DOHH2 (cell line): Measurements from ENCODE around the gene CXXC1.
A peak's percentile ranks its signal among the peaks of the same experiment; 100 is the strongest.

Experiments
- H3F3A ChIP-seq: fragments of 200-600 bp; sonication (generic), shearing (Covaris generic); 2 replicates; pipeline ENCODE4 v1.6.0; 2016; ENCODE audit warnings: antibody characterized with exemption, mild to moderate bottlenecking; ENCODE audit not compliant: control insufficient read depth, insufficient read depth
- H3K27ac ChIP-seq: fragments of 200-600 bp; sonication (generic); 2 replicates; pipeline ENCODE4 v1.5.1; 2014; ENCODE audit warnings: low read depth, mild to moderate bottlenecking, low read length, moderate library complexity
- H3K27me3 ChIP-seq: fragments of 200-600 bp; sonication (generic); 2 replicates; pipeline ENCODE4 v1.6.1; 2014; ENCODE audit warnings: mild to moderate bottlenecking, low read length, mixed read lengths; ENCODE audit not compliant: control insufficient read depth
- H3K36me3 ChIP-seq: fragments of 200-600 bp; sonication (generic); 2 replicates; pipeline ENCODE4 v1.6.1; 2014; ENCODE audit warnings: mild to moderate bottlenecking, low read length, moderate library complexity, mixed read lengths; ENCODE audit not compliant: control insufficient read depth
- H3K4me1 ChIP-seq: fragments of 200-600 bp; sonication (generic); 2 replicates; pipeline ENCODE4 v1.6.1; 2014; ENCODE audit warnings: mild to moderate bottlenecking, low read length, mixed read lengths; ENCODE audit not compliant: control insufficient read depth
- H3K4me2 ChIP-seq: fragments of 200-600 bp; sonication (generic); 2 replicates; pipeline ENCODE4 v1.6.0; 2014; ENCODE audit warnings: mild to moderate bottlenecking, low read length, moderate library complexity
- H3K4me3 ChIP-seq: fragments of 200-600 bp; sonication (generic); 2 replicates; pipeline ENCODE4 v1.5.1; 2014; ENCODE audit warnings: mild to moderate bottlenecking, low read length, mixed read lengths
- H3K79me2 ChIP-seq: fragments of 200-600 bp; sonication (generic); 2 replicates; pipeline ENCODE4 v1.6.1; 2014; ENCODE audit warnings: mild to moderate bottlenecking, low read length, mixed read lengths; ENCODE audit not compliant: control insufficient read depth
- H3K9me2 ChIP-seq: fragments of 200-600 bp; sonication (generic); replicated peaks from 2 replicates; pipeline ENCODE4 v1.6.1; 2014; ENCODE audit warnings: mild to moderate bottlenecking, low read length, mixed read lengths; ENCODE audit not compliant: control insufficient read depth
- H3K9me3 ChIP-seq: fragments of 200-600 bp; sonication (generic); 2 replicates; pipeline ENCODE4 v1.6.1; 2014; ENCODE audit warnings: antibody characterized with exemption, low read length, mixed read lengths; ENCODE audit not compliant: control insufficient read depth, insufficient read depth
- H4K20me1 ChIP-seq: fragments of 200-600 bp; sonication (generic); 2 replicates; pipeline ENCODE4 v1.6.0; 2014; ENCODE audit warnings: low read depth, mild to moderate bottlenecking, antibody characterized with exemption, low read length, moderate library complexity; ENCODE audit not compliant: control insufficient read depth, insufficient read depth
- EZH2phosphoT487 ChIP-seq: fragments of 200-600 bp; sonication (generic); IDR thresholded peaks from 2 replicates; pipeline ENCODE4 v1.6.1; 2017; ENCODE audit warnings: borderline replicate concordance, mild to moderate bottlenecking, antibody characterized with exemption, low read length, moderate library complexity, mixed read lengths
- TF ChIP-seq, protein P1 (sequence below): fragments of 200-600 bp; sonication (generic); IDR thresholded peaks from one replicate; pipeline ENCODE4 v1.5.1; 2014; ENCODE audit warnings: antibody characterized with exemption, mild to moderate bottlenecking, low read depth, low read length; ENCODE audit not compliant: poor library complexity, severe bottlenecking

Gene CXXC1

DNA sequence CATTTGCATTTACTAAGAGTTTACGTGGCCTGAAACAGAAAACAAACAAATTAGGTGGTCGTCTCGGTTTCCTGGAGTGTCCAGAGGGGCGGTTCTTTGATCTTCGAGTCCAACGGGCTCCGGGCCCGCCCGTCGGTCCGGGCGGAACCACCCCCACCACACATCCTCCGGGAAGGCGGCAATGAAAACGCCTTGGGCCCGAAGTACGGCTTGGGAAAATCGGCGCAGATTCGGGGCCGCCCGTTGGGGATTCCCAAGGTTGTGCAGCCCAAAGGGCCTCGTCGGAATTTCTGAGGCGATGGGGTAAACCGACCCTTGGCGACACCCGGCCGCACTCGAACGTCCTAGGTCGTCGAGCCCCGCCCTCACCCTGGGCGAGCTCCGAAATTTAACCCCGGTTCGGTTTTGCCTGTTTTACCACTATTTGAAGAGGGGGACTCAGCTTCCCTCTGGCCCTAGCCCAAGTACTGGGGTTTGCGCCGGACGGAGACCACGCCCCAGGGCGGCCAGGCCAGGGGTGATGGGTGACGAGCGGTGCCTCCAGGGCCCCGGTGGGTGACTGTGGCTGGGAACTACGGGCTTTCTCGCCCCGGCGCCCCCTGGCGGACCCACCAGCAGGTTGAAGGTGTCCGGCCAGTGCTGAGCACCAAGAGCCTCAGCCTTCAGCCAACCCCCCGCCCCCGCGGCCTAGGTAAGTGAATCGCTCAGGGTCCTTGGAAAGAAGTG is 19.3 kb downstream of the CXXC1 start:
- Histone ChIP-seq H3K36me3 (peaks cover 50% of the 10 kb centered on the region), H3K9me2 (no peaks in the 10 kb centered on the region), H3K4me2 (peak overlapping the region; percentile 81), H3K79me2 (no peaks in the 10 kb centered on the region), H3K27me3 (0 out of 2 replicates have a peak, but pooled peaks cover 3% of the 10 kb centered on the region), H3K4me3 (peak overlapping the region; percentile 65), H3K27ac (peak overlapping the region; percentile 3; the same call in 1 of the 2 replicates), H3K9me3 (no peaks in the 10 kb centered on the region), H3F3A (peaks cover 13% of the 10 kb centered on the region), H3K4me1 (peaks cover 30% of the 10 kb centered on the region), H4K20me1 (no peaks in the 10 kb centered on the region)
- TF ChIP-seq, protein P1, sequence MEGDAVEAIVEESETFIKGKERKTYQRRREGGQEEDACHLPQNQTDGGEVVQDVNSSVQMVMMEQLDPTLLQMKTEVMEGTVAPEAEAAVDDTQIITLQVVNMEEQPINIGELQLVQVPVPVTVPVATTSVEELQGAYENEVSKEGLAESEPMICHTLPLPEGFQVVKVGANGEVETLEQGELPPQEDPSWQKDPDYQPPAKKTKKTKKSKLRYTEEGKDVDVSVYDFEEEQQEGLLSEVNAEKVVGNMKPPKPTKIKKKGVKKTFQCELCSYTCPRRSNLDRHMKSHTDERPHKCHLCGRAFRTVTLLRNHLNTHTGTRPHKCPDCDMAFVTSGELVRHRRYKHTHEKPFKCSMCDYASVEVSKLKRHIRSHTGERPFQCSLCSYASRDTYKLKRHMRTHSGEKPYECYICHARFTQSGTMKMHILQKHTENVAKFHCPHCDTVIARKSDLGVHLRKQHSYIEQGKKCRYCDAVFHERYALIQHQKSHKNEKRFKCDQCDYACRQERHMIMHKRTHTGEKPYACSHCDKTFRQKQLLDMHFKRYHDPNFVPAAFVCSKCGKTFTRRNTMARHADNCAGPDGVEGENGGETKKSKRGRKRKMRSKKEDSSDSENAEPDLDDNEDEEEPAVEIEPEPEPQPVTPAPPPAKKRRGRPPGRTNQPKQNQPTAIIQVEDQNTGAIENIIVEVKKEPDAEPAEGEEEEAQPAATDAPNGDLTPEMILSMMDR = peak; percentile 82
- TF ChIP-seq EZH2phosphoT487 = no peak

DNA sequence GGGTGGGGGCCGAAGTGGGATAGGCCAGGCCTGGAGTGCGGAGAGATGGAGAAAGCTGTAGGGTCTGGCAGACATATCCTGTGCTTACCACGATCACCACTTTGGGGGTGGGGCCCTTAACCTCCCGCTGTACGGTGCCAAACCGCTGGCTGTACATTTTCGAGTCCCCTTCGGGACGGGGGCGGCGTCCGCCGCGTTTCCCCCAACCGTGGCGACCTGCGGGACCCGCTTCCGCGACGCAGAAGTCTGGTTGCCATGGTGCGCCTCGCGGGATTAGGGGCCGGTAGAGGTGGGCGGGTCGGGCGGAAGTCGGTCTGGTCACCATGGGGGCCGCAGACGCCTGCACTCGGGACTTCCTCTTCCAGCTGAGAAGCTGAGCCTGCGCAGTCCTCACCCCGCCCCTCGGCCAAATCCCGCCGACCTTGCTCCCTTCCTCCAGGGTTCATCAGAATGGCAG is 21.2 kb downstream of the CXXC1 start, which contains the start of gene CFAP53:
TSS of gene CFAP53 (minus strand) at position 248 of the 457 bp plus-strand sequence. CDS start at position 157, 91 bp downstream.
- Histone ChIP-seq H3K27ac (no peak within 1 kb of the TSS), H3K79me2 (no peaks in the 10 kb centered on the region), H3F3A (peaks cover 13% of the 10 kb centered on the region), H4K20me1 (no peaks in the 10 kb centered on the region), H3K4me2 (peak within 1 kb of the TSS; percentile 81), H3K4me1 (peaks cover 30% of the 10 kb centered on the region), H3K27me3 (peaks cover 9% of the 10 kb centered on the region; the same call in 1 of the 2 replicates), H3K36me3 (peaks cover 32% of the 10 kb centered on the region), H3K9me3 (no peaks in the 10 kb centered on the region), H3K9me2 (no peaks in the 10 kb centered on the region), H3K4me3 (peak within 1 kb of the TSS; percentile 76)
- no peak for TF ChIP-seq EZH2phosphoT487
- TF ChIP-seq, protein P1 = no peak

DNA sequence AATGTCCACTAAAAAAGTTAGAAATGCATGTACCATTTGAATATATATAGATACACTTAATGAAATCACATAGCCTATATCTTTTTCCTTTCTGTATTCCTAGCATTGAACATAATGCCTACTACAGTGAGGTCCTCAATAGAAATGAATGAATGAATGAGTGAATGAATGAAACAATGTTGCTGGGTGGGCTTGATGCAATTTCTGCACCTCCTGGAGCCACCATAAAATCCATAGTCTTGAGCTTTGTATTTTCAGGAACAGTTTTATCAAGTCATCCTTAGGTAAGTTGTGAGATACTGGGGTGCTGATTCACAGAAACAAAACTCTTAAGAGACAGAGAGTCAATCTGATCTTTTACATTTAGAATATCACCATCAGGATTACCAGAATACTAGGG is 24.5 kb downstream of the CXXC1 start:
- no peaks in the 10 kb centered on the region for H4K20me1 ChIP-seq
- H3K27ac ChIP-seq = no peak overlapping the region
- no peak overlapping the region for H3K4me3 ChIP-seq
- TF ChIP-seq, protein P1 = no peak
- no peak for TF ChIP-seq EZH2phosphoT487
- peaks cover 21% of the 10 kb centered on the region for H3K4me1 ChIP-seq
- H3K4me2 ChIP-seq = no peak overlapping the region
- H3F3A ChIP-seq = peaks cover 6% of the 10 kb centered on the region; the same call in 1 of the 2 replicates
- H3K27me3 ChIP-seq = peaks cover 9% of the 10 kb centered on the region; the same call in 1 of the 2 replicates
- no peaks in the 10 kb centered on the region for H3K79me2 ChIP-seq
- H3K9me3 ChIP-seq = no peaks in the 10 kb centered on the region
- no peaks in the 10 kb centered on the region for H3K9me2 ChIP-seq
- H3K36me3 ChIP-seq = peaks cover 7% of the 10 kb centered on the region
